ENCODE data around the gene FGF4. TPM values are rescaled to one million over a fixed set of nuclear protein-coding genes. Genes with fewer than 3 reads are reported as not detected.

The FGF4 gene
- total RNA-seq, 1 donor from 2014 or later: not detected

GRCh38 chr11:69811431-69811830 is 36.3 kb upstream of the FGF4 start:
- no peak for TF ChIP-seq CTCF (IDR thresholded peaks at IDR 0.05; ENCODE audit: insufficient read depth, low read length, poor library complexity, severe bottlenecking)
- Histone ChIP-seq H3K27me3 (ENCODE audit: control insufficient read depth, insufficient read depth, low read length) (peaks cover 31% of the 10 kb centered on the region), H3K36me3 (ENCODE audit: control insufficient read depth, insufficient read depth, low read length) (no peaks in the 10 kb centered on the region), H3K4me3 (ENCODE audit: low read depth, low read length) (no peak overlapping the region)
- no peak for DNase-seq (ENCODE audit: low read depth)

- no peak for DNase-seq (ENCODE audit: low read depth)
- TF ChIP-seq CTCF (IDR thresholded peaks at IDR 0.05; ENCODE audit: insufficient read depth, low read length, poor library complexity, severe bottlenecking): no peak
- Histone ChIP-seq H3K27me3 (ENCODE audit: control insufficient read depth, insufficient read depth, low read length) (peaks cover 23% of the 10 kb centered on the region), H3K36me3 (ENCODE audit: control insufficient read depth, insufficient read depth, low read length) (no peaks in the 10 kb centered on the region), H3K4me3 (ENCODE audit: low read depth, low read length) (no peak overlapping the region)
Measured at GRCh38 chr11:69810289-69811118, 35.4 kb upstream of the FGF4 start.

- no peak for DNase-seq (ENCODE audit: low read depth)
- no peak overlapping the region for H3K4me3 ChIP-seq (ENCODE audit: low read depth, low read length)
- H3K36me3 ChIP-seq (ENCODE audit: control insufficient read depth, insufficient read depth, low read length): no peaks in the 10 kb centered on the region
- H3K27me3 ChIP-seq (ENCODE audit: control insufficient read depth, insufficient read depth, low read length): peaks cover 24% of the 10 kb centered on the region
- no peak for TF ChIP-seq CTCF (IDR thresholded peaks at IDR 0.05; ENCODE audit: insufficient read depth, low read length, poor library complexity, severe bottlenecking)
Measured at GRCh38 chr11:69808667-69809086, 33.5 kb upstream of the FGF4 start.

GRCh38 chr11:69807106-69807815 is 32.1 kb upstream of the FGF4 start:
- TF ChIP-seq CTCF (IDR thresholded peaks at IDR 0.05; ENCODE audit: insufficient read depth, low read length, poor library complexity, severe bottlenecking): no peak
- H3K4me3 ChIP-seq (ENCODE audit: low read depth, low read length): no peak overlapping the region
- no peaks in the 10 kb centered on the region for H3K36me3 ChIP-seq (ENCODE audit: control insufficient read depth, insufficient read depth, low read length)
- peaks cover 24% of the 10 kb centered on the region for H3K27me3 ChIP-seq (ENCODE audit: control insufficient read depth, insufficient read depth, low read length)
- DNase-seq (ENCODE audit: low read depth): no peak

GRCh38 chr11:69804769-69805508 is 29.8 kb upstream of the FGF4 start:
- TF ChIP-seq CTCF (IDR thresholded peaks at IDR 0.05; ENCODE audit: insufficient read depth, low read length, poor library complexity, severe bottlenecking): no peak
- no peak for DNase-seq (ENCODE audit: low read depth)
- H3K36me3 ChIP-seq (ENCODE audit: control insufficient read depth, insufficient read depth, low read length): no peaks in the 10 kb centered on the region
- peaks cover 24% of the 10 kb centered on the region for H3K27me3 ChIP-seq (ENCODE audit: control insufficient read depth, insufficient read depth, low read length)
- H3K4me3 ChIP-seq (ENCODE audit: low read depth, low read length): no peak overlapping the region
